OCI-LY7 (cell line): ENCODE data around the gene GRID1. TPM values are rescaled to one million over a fixed set of nuclear protein-coding genes. Genes with fewer than 3 reads are reported as not detected.

ENCODE experiments used
- BruUV-seq: library from RNA; stranded (reverse); fragments of 400-500 nt; replicated peaks from 2 replicates; lab custom pipeline; 2021; lab: Mats Ljungman, UMichigan
- CTCF ChIA-PET: fragments of 300-600 bp; sonication (Branson Sonifier 250); formaldehyde crosslinking; loops from one replicate; lab custom pipeline; 2022; ENCODE audit warnings: antibody characterized with exemption; ENCODE audit not compliant: unreplicated experiment; lab: Charles Lee
- POLR2A ChIA-PET: fragments of 300-600 bp; sonication (Branson Sonifier 250); formaldehyde crosslinking; loops from one replicate; lab custom pipeline; 2022; ENCODE audit warnings: antibody characterized with exemption; lab: Charles Lee
- DNase-seq: peaks from one replicate; pipeline ENCODE4 v3.0.0-alpha.2; 2015; ENCODE audit warnings: low spot score
- H2AFZ ChIP-seq: fragments of 200-600 bp; sonication (generic), shearing (Covaris generic); 2 replicates; pipeline ENCODE4 v1.6.1; 2014; ENCODE audit warnings: mild to moderate bottlenecking, antibody characterized with exemption, low read length, moderate library complexity
- H3K27ac ChIP-seq: fragments of 200-600 bp; sonication (generic); 2 replicates; pipeline ENCODE4 v1.5.1; 2014; ENCODE audit warnings: mixed run types, low read depth, mild to moderate bottlenecking, moderate library complexity, low read length, inconsistent platforms; ENCODE audit not compliant: poor library complexity, severe bottlenecking
- H3K36me3 ChIP-seq: fragments of 200-600 bp; sonication (generic); 2 replicates; pipeline ENCODE4 v1.6.1; 2014; ENCODE audit warnings: mild to moderate bottlenecking, antibody characterized with exemption, low read length, moderate library complexity, mixed read lengths; ENCODE audit not compliant: insufficient read depth
- H3K4me1 ChIP-seq: fragments of 200-600 bp; sonication (generic); 2 replicates; pipeline ENCODE4 v1.5.1; 2014; ENCODE audit warnings: mild to moderate bottlenecking, low read length; ENCODE audit not compliant: insufficient read depth, poor library complexity, severe bottlenecking
- H3K4me2 ChIP-seq: fragments of 200-600 bp; sonication (generic); 2 replicates; pipeline ENCODE4 v1.6.1; 2014; ENCODE audit warnings: mild to moderate bottlenecking, low read length
- H3K4me3 ChIP-seq: fragments of 200-600 bp; sonication (generic); 2 replicates; pipeline ENCODE4 v1.5.1; 2014; ENCODE audit warnings: mild to moderate bottlenecking, low read depth, low read length; ENCODE audit not compliant: poor library complexity, severe bottlenecking
- H3K79me2 ChIP-seq: fragments of 200-600 bp; sonication (generic); 2 replicates; pipeline ENCODE4 v1.6.1; 2016; ENCODE audit warnings: low read depth, mild to moderate bottlenecking, low read length, moderate library complexity, mixed read lengths; ENCODE audit not compliant: insufficient read depth
- H3K9me2 ChIP-seq: fragments of 200-600 bp; sonication (generic); 2 replicates; pipeline ENCODE4 v1.6.1; 2016; ENCODE audit warnings: mild to moderate bottlenecking, low read length, mixed read lengths; ENCODE audit not compliant: insufficient read depth
- H3K9me3 ChIP-seq: fragments of 200-600 bp; sonication (generic); 2 replicates; pipeline ENCODE4 v1.6.1; 2014; ENCODE audit warnings: mild to moderate bottlenecking, mixed run types, low read length, mixed read lengths
- H4K20me1 ChIP-seq: fragments of 200-600 bp; sonication (generic); 2 replicates; pipeline ENCODE4 v1.6.1; 2014; ENCODE audit warnings: mild to moderate bottlenecking, antibody characterized with exemption, low read length, moderate library complexity, mixed read lengths; ENCODE audit not compliant: insufficient read depth
- EZH2phosphoT487 ChIP-seq: fragments of 200-600 bp; sonication (generic); IDR thresholded peaks from 2 replicates; pipeline ENCODE4 v1.6.1; 2018; ENCODE audit warnings: low read depth, borderline replicate concordance, mild to moderate bottlenecking, mixed run types, antibody characterized with exemption, low read length, moderate library complexity, mixed read lengths
- intact Hi-C: fragments of 100-400 bp; cut with micrococcal nuclease; formaldehyde crosslinking; loops from one replicate; pipeline ENCODE4 v1.10.0; 2022; ENCODE audit not compliant: unreplicated experiment
- total RNA-seq, 2 experiments: library from RNA; depleted of rRNA in 1 of 2; stranded (reverse); fragments of >200 nt in 1 of 2; shearing (Covaris generic) in 1 of 2; gene quantifications; 2 replicates each; pipeline ENCODE4 v1.2.3, GENCODE V29; 2014 to 2022
- TF ChIP-seq, protein P1 (sequence below): fragments of 200-600 bp; sonication (generic); conservative IDR thresholded peaks from 2 replicates; pipeline ENCODE4 v1.5.1; 2014; ENCODE audit warnings: mild to moderate bottlenecking, antibody characterized with exemption, low read length, moderate library complexity, mixed read lengths

The GRID1 gene
- total RNA-seq, 2 experiments from 2014 or later = 1.6 to 3.7 TPM

DNA sequence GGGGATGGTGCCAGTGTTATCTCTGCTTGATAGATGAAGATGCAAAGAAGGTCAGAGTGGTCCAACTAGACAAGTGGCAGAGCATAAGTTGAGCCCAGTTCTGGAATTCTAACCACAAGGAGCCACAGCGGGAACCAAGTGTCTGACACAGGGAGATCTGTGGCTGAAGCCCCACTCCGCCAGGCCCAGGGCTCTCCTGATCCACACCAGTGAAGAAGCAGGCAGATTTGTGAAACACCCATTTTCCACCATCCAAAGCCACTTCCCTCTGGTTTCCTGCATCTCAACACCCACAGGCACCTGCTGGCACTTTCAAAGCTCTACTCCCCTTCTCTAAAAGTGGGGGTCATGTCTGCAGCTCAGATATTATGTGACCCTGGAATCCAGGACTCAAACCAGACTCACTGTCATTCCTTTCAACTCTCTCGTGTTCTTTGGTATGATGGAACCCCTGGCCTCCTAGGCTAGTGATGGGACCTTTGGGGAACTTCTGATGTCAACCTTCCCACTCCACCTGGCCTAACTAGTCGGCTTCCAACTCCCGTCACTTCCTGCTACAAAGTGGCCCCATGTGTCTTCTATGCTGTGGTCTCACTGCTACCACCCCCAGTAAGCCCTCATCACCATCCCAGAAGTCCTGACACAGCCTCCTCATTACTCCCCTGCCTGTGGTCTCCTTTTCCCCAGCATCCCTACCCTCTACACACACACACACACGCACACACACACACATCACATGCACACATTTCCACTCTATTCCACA lies 177.6 kb downstream of the GRID1 start:
- no peak for DNase-seq
- H3K4me1 ChIP-seq = no peaks in the 10 kb centered on the region
- no peaks in the 10 kb centered on the region for H3K9me2 ChIP-seq
- no TSS peak for BruUV-seq
- intact Hi-C loops = no loop called here
- ChIA-PET POLR2A (interaction anchor here (0.6 kb wide), 1 partner anchor 979 kb away, joined by 3 read pairs; no protein-coding TSS in a partner anchor), CTCF (no interaction called here)
- no peaks in the 10 kb centered on the region for H3K36me3 ChIP-seq
- no peaks in the 10 kb centered on the region for H3K79me2 ChIP-seq
- TF ChIP-seq EZH2phosphoT487 = no peak
- TF ChIP-seq, protein P1, sequence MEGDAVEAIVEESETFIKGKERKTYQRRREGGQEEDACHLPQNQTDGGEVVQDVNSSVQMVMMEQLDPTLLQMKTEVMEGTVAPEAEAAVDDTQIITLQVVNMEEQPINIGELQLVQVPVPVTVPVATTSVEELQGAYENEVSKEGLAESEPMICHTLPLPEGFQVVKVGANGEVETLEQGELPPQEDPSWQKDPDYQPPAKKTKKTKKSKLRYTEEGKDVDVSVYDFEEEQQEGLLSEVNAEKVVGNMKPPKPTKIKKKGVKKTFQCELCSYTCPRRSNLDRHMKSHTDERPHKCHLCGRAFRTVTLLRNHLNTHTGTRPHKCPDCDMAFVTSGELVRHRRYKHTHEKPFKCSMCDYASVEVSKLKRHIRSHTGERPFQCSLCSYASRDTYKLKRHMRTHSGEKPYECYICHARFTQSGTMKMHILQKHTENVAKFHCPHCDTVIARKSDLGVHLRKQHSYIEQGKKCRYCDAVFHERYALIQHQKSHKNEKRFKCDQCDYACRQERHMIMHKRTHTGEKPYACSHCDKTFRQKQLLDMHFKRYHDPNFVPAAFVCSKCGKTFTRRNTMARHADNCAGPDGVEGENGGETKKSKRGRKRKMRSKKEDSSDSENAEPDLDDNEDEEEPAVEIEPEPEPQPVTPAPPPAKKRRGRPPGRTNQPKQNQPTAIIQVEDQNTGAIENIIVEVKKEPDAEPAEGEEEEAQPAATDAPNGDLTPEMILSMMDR = no peak
- no peak overlapping the region for H3K4me3 ChIP-seq
- no peak overlapping the region for H3K4me2 ChIP-seq
- H4K20me1 ChIP-seq = no peaks in the 10 kb centered on the region
- no peak overlapping the region for H3K27ac ChIP-seq
- H3K9me3 ChIP-seq = no peaks in the 10 kb centered on the region
- H2AFZ ChIP-seq = no peak overlapping the region

DNA sequence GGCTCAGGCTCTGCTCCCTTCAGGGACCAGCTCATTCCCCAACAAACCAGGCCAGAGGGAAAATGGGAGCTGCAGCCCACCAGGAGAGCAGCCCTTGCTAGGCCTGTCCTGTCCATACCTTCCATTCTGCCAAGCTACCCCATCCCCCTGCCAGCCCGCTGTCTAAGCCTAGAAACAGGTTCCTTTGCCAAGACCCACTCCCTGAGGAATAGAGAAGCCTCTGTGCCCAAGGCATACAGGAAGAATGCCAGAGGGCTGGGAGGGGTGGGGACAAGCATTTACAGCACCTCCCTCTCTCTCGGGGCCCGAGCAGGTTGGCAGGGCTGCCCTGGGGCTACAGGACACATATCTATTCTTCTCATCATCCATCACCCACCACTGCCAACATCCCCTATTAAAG lies 178.3 kb downstream of the GRID1 start:
- Histone ChIP-seq H3K9me2 (no peaks in the 10 kb centered on the region), H3K4me3 (no peak overlapping the region), H3K4me2 (no peak overlapping the region), H3K9me3 (no peaks in the 10 kb centered on the region), H2AFZ (no peak overlapping the region), H3K27ac (no peak overlapping the region), H3K79me2 (no peaks in the 10 kb centered on the region), H3K36me3 (no peaks in the 10 kb centered on the region), H3K4me1 (no peaks in the 10 kb centered on the region), H4K20me1 (no peaks in the 10 kb centered on the region)
- intact Hi-C loops = no loop called here
- DNase-seq = no peak
- no TSS peak for BruUV-seq
- TF ChIP-seq, protein P1 = no peak
- TF ChIP-seq EZH2phosphoT487 = no peak
- ChIA-PET POLR2A (no interaction called here), CTCF (no interaction called here)
